Stimulated activated CD8-positive, alpha-beta memory T cell treated with anti-CD3 and anti-CD28 coated beads, Interleukin-12 subunit alpha, Interleukin-12 subunit beta, amount 100 ng/mL, for 1 hour (primary cell): ENCODE measurements around the gene GATA2.

ENCODE experiments used
- DNase-seq: peaks from one replicate; pipeline ENCODE4 v3.0.0-alpha.2; 2020; ENCODE audit warnings: low read depth

Gene GATA2

DNA sequence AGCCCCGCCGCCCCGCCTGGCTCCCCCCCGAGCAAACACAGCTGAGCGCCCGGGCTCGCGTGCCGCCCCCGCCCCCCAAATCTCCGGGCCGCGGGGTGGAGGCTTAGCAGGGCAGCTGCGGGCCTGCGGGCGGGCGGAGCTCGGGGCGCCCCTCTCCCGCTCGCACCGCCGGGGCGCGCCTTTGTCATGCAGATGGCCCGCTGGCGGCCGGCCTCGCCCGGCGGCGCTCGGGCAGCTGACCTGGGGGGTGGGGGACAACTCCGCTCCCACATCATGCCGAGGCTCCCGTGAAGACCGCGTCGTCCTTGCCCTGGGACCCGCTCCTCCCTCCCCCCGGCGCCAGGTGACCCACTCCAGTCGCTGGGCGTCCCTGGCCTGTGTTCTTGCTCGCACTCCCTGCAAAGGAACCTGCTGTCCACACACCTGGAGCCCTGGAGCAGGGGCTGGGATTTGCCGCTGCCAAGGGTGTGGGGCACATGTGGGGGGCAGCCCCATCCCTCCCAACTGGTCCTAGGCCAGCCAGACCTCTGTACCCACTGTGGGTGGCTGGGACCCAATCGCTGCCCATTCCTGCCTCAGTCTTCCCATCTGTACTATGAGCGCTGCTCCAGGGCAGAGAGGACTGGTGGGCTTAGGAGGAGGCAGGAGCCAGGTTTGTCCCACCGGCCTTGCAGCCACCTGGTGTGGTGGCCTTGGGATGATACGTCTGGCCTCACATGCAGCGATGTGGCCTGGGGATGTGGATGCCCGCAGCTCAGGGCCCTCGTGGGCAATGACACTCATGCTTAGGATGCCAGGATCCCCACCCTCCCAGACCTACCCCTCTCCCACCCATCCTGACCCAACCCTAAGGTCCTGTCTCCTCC is 59.8 kb downstream of the GATA2 start:
- no peak for DNase-seq

DNA sequence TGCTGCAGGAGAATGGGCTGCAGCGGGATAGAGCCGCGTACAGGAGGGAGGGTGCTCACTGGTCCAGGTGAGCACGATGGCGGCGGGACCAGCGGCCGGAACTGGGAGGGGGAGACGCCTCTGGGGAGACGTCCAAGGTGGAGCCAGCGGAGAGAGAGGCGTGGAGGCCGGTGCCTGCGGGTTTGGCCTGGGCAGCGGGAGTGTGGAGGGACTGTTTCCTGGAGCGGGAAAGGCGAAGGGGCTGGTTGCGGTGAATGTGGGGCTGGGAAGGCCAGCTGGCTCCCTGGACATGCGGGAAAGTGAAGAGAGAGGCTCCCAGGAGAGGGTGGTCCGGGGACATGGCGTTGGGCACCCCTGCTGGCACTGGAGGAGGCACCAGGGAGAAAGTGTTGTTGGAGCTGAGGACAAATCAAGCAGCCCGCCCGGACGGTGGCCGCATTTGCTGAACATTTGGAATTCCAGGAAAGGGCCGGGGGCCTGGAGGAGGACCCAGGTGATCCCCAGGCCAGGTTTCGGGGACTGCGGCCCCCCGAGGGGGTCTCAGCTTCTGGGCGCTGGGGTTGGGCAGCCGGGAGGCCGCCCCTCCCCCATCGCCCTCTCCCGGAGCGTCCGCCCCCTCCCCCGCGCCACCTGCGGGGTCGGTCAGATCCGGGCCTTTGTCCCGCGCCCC is 60.6 kb downstream of the GATA2 start:
- DNase-seq: no peak

DNA sequence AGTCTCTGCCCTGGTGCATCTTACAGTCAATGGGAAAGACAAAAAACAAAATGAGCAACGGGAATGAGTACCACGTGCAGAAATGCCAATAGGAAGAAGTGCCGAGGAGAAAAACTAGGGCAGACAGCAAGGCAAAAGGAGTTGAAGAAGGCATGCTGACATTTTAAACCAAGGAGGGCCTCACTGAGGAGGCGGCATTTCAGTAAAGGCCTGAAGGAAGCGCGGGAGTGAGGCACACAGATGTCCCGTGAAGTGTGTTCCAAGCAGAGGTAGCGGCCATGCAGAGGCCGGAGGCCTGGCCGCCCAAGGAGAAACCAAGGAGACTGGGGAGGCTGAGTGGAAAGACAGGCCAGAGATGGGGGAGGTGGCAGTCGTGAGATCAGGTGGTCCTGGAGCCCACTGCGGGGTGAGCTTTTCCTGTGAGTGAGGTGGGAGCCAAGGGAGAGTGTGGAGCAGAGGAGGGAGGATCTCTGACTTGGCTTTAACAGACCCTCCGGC is 61.1 kb downstream of the GATA2 start:
- DNase-seq: no peak

DNA sequence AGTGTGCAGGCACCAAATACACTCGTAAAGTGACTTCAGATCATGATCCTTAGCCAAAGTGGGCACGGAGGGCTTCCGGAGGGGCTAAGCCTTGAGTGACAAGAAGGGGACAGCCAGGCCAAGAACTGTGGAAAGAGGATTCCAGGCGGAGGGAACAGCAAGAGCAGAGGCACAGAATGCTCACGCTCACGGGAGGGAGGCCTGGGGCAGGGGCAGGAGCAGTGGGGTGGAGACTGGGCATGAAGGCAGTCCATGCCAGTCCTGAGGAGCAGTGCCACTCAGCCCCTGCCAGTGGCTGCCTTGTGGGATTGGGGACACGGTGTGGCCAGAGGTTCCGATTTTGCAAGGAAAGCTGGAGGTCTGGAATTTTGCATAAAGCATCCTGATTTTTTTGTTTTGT is 62.3 kb downstream of the GATA2 start:
- DNase-seq: no peak

DNA sequence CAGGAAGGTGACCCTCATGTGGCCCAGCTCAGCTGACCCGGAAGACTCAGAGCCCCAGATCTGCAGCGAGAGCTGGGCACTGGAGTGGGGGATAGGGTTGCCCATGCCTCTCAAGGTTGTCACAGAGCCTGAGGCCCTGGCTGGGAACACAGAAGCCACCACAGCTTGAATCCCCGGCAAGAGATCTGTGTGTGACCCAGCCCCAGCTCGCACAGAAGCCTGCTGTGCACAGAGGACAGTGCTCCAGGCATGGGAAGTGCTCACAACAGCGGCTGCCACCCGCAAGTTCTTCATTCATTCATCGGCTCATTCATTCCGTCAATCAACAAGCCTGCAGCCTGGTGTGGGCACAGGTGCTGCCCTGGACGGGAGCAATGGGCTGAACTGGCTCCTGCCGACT is 62.7 kb downstream of the GATA2 start:
- DNase-seq: no peak

DNA sequence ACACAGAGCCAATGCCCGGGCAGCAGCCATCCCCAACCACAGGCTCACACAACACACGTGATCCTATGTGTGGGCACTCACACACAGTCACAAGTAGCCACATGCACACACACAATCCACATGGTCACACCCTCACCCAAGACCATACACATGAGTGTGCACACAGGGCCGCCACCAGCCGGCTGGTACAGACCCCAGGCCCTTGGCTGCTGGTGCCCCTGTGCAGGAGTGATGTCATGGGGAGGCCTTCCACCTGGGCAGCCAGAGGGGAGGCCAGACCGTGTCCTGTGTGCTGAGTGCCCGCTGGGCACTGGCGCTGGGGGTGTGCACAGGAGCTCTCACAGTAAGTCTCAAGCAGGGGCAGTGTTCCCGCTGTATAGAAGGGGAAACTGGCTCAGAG is 63.2 kb downstream of the GATA2 start:
- DNase-seq: no peak
